Endodermal cell (in vitro differentiated cells): ENCODE data around the gene KIF1B. TPM values are rescaled to one million over a fixed set of nuclear protein-coding genes. Genes with fewer than 3 reads are reported as not detected.

ENCODE experiments used
- DNase-seq: peaks from one replicate; pipeline ENCODE4 v3.0.0-alpha.2; 2017
- H3K27ac ChIP-seq: 2 replicates; pipeline ENCODE4 v1.5.1; 2013; ENCODE audit warnings: mild to moderate bottlenecking, low read depth, low read length, moderate library complexity
- H3K27me3 ChIP-seq: 2 replicates; pipeline ENCODE4 v1.6.1; 2013; ENCODE audit warnings: mild to moderate bottlenecking, low read length, moderate library complexity; ENCODE audit not compliant: insufficient read depth, control insufficient read depth, poor library complexity, severe bottlenecking
- H3K36me3 ChIP-seq: 2 replicates; pipeline ENCODE4 v1.7.0; 2013; ENCODE audit warnings: mild to moderate bottlenecking, low read length, moderate library complexity; ENCODE audit not compliant: control insufficient read depth, insufficient read depth
- H3K4me1 ChIP-seq: one replicate; pipeline ENCODE4 v1.7.0; 2013; ENCODE audit warnings: low read length; ENCODE audit not compliant: control insufficient read depth, insufficient read depth
- H3K4me3 ChIP-seq: 2 replicates; pipeline ENCODE4 v1.5.1; 2013; ENCODE audit warnings: mild to moderate bottlenecking, low read length, moderate library complexity
- H3K9ac ChIP-seq: 2 replicates; pipeline ENCODE4 v1.6.1; 2013; ENCODE audit warnings: mild to moderate bottlenecking, low read length, moderate library complexity; ENCODE audit not compliant: poor library complexity, severe bottlenecking; ENCODE audit errors: extremely low read depth
- H3K9me3 ChIP-seq: 2 replicates; pipeline ENCODE4 v1.6.1; 2013; ENCODE audit warnings: mild to moderate bottlenecking, low read length, moderate library complexity; ENCODE audit not compliant: control insufficient read depth
- H3K27ac Mint-ChIP-seq: 2 replicates; pipeline ENCODE4 v1.8.0; 2020; ENCODE audit warnings: mixed read lengths
- H3K27me3 Mint-ChIP-seq: 2 replicates; pipeline ENCODE4 v1.8.0; 2021; ENCODE audit warnings: mild to moderate bottlenecking, mixed read lengths; ENCODE audit not compliant: insufficient read depth
- H3K36me3 Mint-ChIP-seq: 2 replicates; pipeline ENCODE4 v1.8.0; 2020; ENCODE audit warnings: low read depth, mixed read lengths
- H3K4me1 Mint-ChIP-seq: 2 replicates; pipeline ENCODE4 v1.8.0; 2020; ENCODE audit warnings: mixed read lengths
- H3K4me3 Mint-ChIP-seq: 2 replicates; pipeline ENCODE4 v1.8.0; 2020; ENCODE audit warnings: mild to moderate bottlenecking, moderate library complexity, mixed read lengths
- H3K9me3 Mint-ChIP-seq: 2 replicates; pipeline ENCODE4 v1.8.0; 2020; ENCODE audit warnings: mild to moderate bottlenecking, mixed read lengths
- WGBS, 2 experiments: methylation state at CpG; one replicate each; pipeline versions ENCODE4 v1.1.5 to v1.1.7; 2013; ENCODE audit warnings: missing lambda C conversion rate in 2 of 2, mixed read lengths in 1 of 2; ENCODE audit not compliant: insufficient coverage in 1 of 2, insufficient read length in 1 of 2; 5-methylcytosine and 5-hydroxymethylcytosine counted together
- total RNA-seq, 2 donors: library from RNA; stranded (reverse); fragmentation: NEBNext Ultra II Directional in 1 of 2; extraction: Animal tissue kit (Norgen Biotek cat#: 25700) in 1 of 2; gene quantifications; 2 replicates in 1 of 2; 3 replicates in 1 of 2; pipeline ENCODE4 v1.2.1, GENCODE V29; 2021
- TF ChIP-seq, protein P1 (sequence below): fragments of 200-600 bp; sonication (generic); conservative IDR thresholded peaks from 2 replicates; pipeline ENCODE4 v1.5.0; 2021; ENCODE audit warnings: antibody characterized with exemption, mild to moderate bottlenecking

The KIF1B gene
- total RNA-seq, 2 donors from 2014 or later, result 71.5 to 74.2 TPM

DNA sequence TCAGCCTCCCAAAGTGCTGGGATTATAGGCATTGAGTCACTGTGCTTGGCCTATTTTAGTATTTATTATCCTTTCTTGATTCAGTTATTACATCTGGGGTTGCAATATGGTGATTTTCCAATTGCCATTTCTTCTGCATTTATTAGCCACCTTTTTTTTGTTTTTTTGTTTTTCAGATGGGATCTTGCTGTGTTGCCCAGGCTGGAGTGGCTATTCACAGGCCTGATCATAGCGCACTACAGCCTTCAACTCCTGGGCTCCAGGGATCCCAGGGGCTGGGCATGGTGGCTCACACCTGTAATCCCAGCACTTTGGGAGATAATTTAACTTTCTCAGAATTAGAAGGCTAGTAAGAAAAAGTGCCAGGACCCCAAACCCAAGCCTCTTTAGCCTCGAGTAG lies 106.4 kb downstream of the KIF1B start:
- 92 to 100% methylated on average over 1 to 2 of the region's 2 CpGs for WGBS, 2 experiments
- Mint-ChIP-seq H3K4me3 (no peak overlapping the region), H3K27me3 (no peaks in the 10 kb centered on the region), H3K4me1 (peaks cover 7% of the 10 kb centered on the region), H3K9me3 (no peaks in the 10 kb centered on the region), H3K36me3 (peaks cover 17% of the 10 kb centered on the region), H3K27ac (no peak overlapping the region)
- no peak for DNase-seq
- H3K36me3 ChIP-seq, result peaks cover 7% of the 10 kb centered on the region
- no peak overlapping the region for H3K9ac ChIP-seq
- no peak overlapping the region for H3K27ac ChIP-seq
- no peaks in the 10 kb centered on the region for H3K27me3 ChIP-seq
- H3K4me3 ChIP-seq, result no peak overlapping the region
- no peaks in the 10 kb centered on the region for H3K9me3 ChIP-seq
- TF ChIP-seq, protein P1, sequence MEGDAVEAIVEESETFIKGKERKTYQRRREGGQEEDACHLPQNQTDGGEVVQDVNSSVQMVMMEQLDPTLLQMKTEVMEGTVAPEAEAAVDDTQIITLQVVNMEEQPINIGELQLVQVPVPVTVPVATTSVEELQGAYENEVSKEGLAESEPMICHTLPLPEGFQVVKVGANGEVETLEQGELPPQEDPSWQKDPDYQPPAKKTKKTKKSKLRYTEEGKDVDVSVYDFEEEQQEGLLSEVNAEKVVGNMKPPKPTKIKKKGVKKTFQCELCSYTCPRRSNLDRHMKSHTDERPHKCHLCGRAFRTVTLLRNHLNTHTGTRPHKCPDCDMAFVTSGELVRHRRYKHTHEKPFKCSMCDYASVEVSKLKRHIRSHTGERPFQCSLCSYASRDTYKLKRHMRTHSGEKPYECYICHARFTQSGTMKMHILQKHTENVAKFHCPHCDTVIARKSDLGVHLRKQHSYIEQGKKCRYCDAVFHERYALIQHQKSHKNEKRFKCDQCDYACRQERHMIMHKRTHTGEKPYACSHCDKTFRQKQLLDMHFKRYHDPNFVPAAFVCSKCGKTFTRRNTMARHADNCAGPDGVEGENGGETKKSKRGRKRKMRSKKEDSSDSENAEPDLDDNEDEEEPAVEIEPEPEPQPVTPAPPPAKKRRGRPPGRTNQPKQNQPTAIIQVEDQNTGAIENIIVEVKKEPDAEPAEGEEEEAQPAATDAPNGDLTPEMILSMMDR, result no peak
- no peaks in the 10 kb centered on the region for H3K4me1 ChIP-seq

- DNase-seq, result no peak
- H3K27me3 ChIP-seq, result no peaks in the 10 kb centered on the region
- Mint-ChIP-seq H3K36me3 (peaks cover 30% of the 10 kb centered on the region), H3K27me3 (no peaks in the 10 kb centered on the region), H3K9me3 (no peaks in the 10 kb centered on the region), H3K4me1 (peaks cover 7% of the 10 kb centered on the region), H3K4me3 (no peak overlapping the region), H3K27ac (peak overlapping the region; percentile 13)
- no peak overlapping the region for H3K9ac ChIP-seq
- H3K4me1 ChIP-seq, result no peaks in the 10 kb centered on the region
- H3K27ac ChIP-seq, result no peak overlapping the region
- TF ChIP-seq, protein P1, result no peak
- peaks cover 31% of the 10 kb centered on the region for H3K36me3 ChIP-seq
- no peak overlapping the region for H3K4me3 ChIP-seq
- no peaks in the 10 kb centered on the region for H3K9me3 ChIP-seq
- 80 to 100% methylated on average over 1 of the region's 1 CpG for WGBS, 2 experiments
These were observed 109.4 kb downstream of the KIF1B start for GRCh38 chr1:10319750-10320149.

DNA sequence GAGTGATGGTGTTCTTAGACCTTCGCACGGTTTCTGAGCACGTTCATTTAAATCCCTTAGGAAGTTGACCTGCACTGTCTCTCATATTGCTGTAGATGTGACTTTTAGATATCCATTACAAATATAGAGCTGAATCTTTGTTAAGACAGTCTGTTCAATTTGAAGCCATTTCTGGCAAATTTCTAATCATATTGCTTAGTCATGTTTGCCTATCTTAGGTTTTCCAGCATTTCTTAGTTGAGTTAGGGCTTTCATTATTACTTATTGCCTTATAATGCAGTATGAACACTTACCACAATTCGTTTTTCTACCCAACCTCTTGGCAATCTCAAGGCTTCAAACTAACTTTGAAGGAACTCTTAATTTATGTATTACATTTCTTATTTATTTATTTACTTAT lies 110.0 kb downstream of the KIF1B start:
- Histone ChIP-seq H3K9ac (no peak overlapping the region), H3K27ac (no peak overlapping the region), H3K36me3 (peaks cover 36% of the 10 kb centered on the region), H3K4me3 (no peak overlapping the region), H3K9me3 (no peaks in the 10 kb centered on the region), H3K4me1 (no peaks in the 10 kb centered on the region), H3K27me3 (no peaks in the 10 kb centered on the region)
- DNase-seq, result no peak
- H3K9me3 Mint-ChIP-seq, result no peaks in the 10 kb centered on the region
- H3K4me3 Mint-ChIP-seq, result no peak overlapping the region
- no peak overlapping the region for H3K27ac Mint-ChIP-seq
- TF ChIP-seq, protein P1, result no peak
- peaks cover 7% of the 10 kb centered on the region for H3K4me1 Mint-ChIP-seq
- H3K36me3 Mint-ChIP-seq, result peaks cover 36% of the 10 kb centered on the region
- H3K27me3 Mint-ChIP-seq, result no peaks in the 10 kb centered on the region
- 92 to 100% methylated on average over 1 to 3 of the region's 4 CpGs for WGBS, 2 experiments
